HepG2 (cell line): Measurements from ENCODE around the gene PNN. TPM values are rescaled to one million over a fixed set of nuclear protein-coding genes. Genes with fewer than 3 reads are reported as not detected.
A peak's percentile ranks its signal among the peaks of the same experiment; 100 is the strongest.

Experiments
- CHD4 ChIP-seq: fragments of 200-600 bp; sonication (generic); IDR thresholded peaks from 2 replicates; pipeline ENCODE4 v1.7.0; 2017; ENCODE audit warnings: mild to moderate bottlenecking, low read length, borderline replicate concordance
- FOXA3 ChIP-seq: IDR thresholded peaks from 2 replicates; pipeline ENCODE4 v1.6.1; 2016; ENCODE audit warnings: missing genetic modification reagents, missing compliant biosample characterization
- HDAC6 ChIP-seq: fragments of 200-600 bp; sonication (generic); IDR thresholded peaks from 2 replicates; pipeline ENCODE4 v1.7.0; 2017; ENCODE audit warnings: mild to moderate bottlenecking, antibody characterized with exemption, low read length, low read depth
- IRF2 ChIP-seq: IDR thresholded peaks from 2 replicates; pipeline ENCODE4 v1.6.1; 2018; ENCODE audit warnings: missing genetic modification reagents, missing compliant biosample characterization
- JUND ChIP-seq: sonication (generic); formaldehyde crosslinking; IDR thresholded peaks from 2 replicates; pipeline ENCODE4 v1.8.0; 2022; ENCODE audit warnings: mild to moderate bottlenecking, missing genetic modification reagents
- NBN ChIP-seq: fragments of 450-650 bp; conservative IDR thresholded peaks from 2 replicates; pipeline ENCODE4 v1.6.1; 2017
- SALL1 ChIP-seq: sonication (generic); formaldehyde crosslinking; IDR thresholded peaks from 2 replicates; pipeline ENCODE4 v1.8.0; 2022; ENCODE audit warnings: mild to moderate bottlenecking, missing genetic modification reagents
- SAP130 ChIP-seq: IDR thresholded peaks from 2 replicates; pipeline ENCODE4 v1.6.1; 2016; ENCODE audit warnings: low read depth
- SIX1 ChIP-seq: sonication (generic); formaldehyde crosslinking; IDR thresholded peaks from 2 replicates; pipeline ENCODE4 v1.4.0; 2020; ENCODE audit warnings: missing genetic modification reagents, borderline replicate concordance
- SSRP1 ChIP-seq: IDR thresholded peaks from 2 replicates; pipeline ENCODE4 v1.6.1; 2016; ENCODE audit warnings: control low read depth
- STAG1 ChIP-seq: sonication (generic); formaldehyde crosslinking; IDR thresholded peaks from 2 replicates; pipeline ENCODE4 v1.4.0; 2020; ENCODE audit warnings: missing genetic modification reagents
- U2AF2 ChIP-seq: fragments of 200-400 bp; formaldehyde crosslinking; IDR thresholded peaks from 2 replicates; pipeline ENCODE4 v1.6.1; 2017; ENCODE audit warnings: low read depth, mild to moderate bottlenecking, low read length
- XRCC5 ChIP-seq: fragments of 200-400 bp; formaldehyde crosslinking; optimal IDR thresholded peaks from 2 replicates; pipeline ENCODE3; 2017; ENCODE audit warnings: mild to moderate bottlenecking, low read length
- YEATS2 ChIP-seq: sonication (generic); formaldehyde crosslinking; IDR thresholded peaks from 2 replicates; pipeline ENCODE4 v1.4.0; 2020; ENCODE audit warnings: missing genetic modification reagents, borderline replicate concordance
- ZBTB33 ChIP-seq: sonication (generic); formaldehyde crosslinking; IDR thresholded peaks from 2 replicates; pipeline ENCODE4 v1.4.0; 2020; ENCODE audit warnings: missing genetic modification reagents
- ZNF576 ChIP-seq: sonication (generic); formaldehyde crosslinking; IDR thresholded peaks from 2 replicates; pipeline ENCODE4 v1.4.0; 2020; ENCODE audit warnings: mild to moderate bottlenecking, missing genetic modification reagents
- ZNF605 ChIP-seq: sonication (generic); formaldehyde crosslinking; IDR thresholded peaks from 2 replicates; pipeline ENCODE4 v1.8.0; 2022; ENCODE audit warnings: mild to moderate bottlenecking, missing genetic modification reagents
- ZNF878 ChIP-seq: sonication (generic); formaldehyde crosslinking; IDR thresholded peaks from 2 replicates; pipeline ENCODE4 v1.8.1; 2023; ENCODE audit warnings: mild to moderate bottlenecking, missing genetic modification reagents, moderate library complexity
- polyA plus RNA-seq, 8 experiments: library from polyadenylated mRNA; depleted of rRNA in 3 of 8; stranded (reverse) in 7 of 8; unstranded in 1 of 8; fragments of >200 nt; fragmentation: Illumina TruSeq in 4 of 8; extraction: Trizol in 4 of 8; gene quantifications; 2 replicates each; pipeline versions ENCODE4 v1.2.1 to v1.2.3, GENCODE V29; 2011 to 2016; ENCODE audit warnings: low read depth in 4 of 8, missing spikeins in 1 of 8, mixed read lengths in 1 of 8; ENCODE audit not compliant: insufficient read depth in 1 of 8
- total RNA-seq, 5 experiments: library from RNA; depleted of rRNA; stranded (reverse); fragments of >200 nt; fragmentation: Illumina TruSeq; extraction: Trizol; gene quantifications; 2 replicates each; pipeline ENCODE4 v1.2.3, GENCODE V29; 2016; ENCODE audit warnings: low read depth in 1 of 5
- TF ChIP-seq, protein P1 (sequence below): sonication (generic); formaldehyde crosslinking; IDR thresholded peaks from 2 replicates; pipeline ENCODE4 v1.4.0; 2020; ENCODE audit warnings: mild to moderate bottlenecking, missing genetic modification reagents, borderline replicate concordance
- TF ChIP-seq, protein P2 (sequence below): sonication (generic); formaldehyde crosslinking; IDR thresholded peaks from 2 replicates; pipeline ENCODE4 v1.4.0; 2020; ENCODE audit warnings: mild to moderate bottlenecking, missing genetic modification reagents

PNN gene
- total and polyA plus RNA-seq, 2 of the 13 experiments (the other 11 are each of a cell fraction or from before 2014, with no cell fraction given), result 58.0 to 214 TPM

GRCh38 chr14:39145266-39145966 is 29.6 kb upstream of the PNN start (continued):
- TF ChIP-seq, protein P1, sequence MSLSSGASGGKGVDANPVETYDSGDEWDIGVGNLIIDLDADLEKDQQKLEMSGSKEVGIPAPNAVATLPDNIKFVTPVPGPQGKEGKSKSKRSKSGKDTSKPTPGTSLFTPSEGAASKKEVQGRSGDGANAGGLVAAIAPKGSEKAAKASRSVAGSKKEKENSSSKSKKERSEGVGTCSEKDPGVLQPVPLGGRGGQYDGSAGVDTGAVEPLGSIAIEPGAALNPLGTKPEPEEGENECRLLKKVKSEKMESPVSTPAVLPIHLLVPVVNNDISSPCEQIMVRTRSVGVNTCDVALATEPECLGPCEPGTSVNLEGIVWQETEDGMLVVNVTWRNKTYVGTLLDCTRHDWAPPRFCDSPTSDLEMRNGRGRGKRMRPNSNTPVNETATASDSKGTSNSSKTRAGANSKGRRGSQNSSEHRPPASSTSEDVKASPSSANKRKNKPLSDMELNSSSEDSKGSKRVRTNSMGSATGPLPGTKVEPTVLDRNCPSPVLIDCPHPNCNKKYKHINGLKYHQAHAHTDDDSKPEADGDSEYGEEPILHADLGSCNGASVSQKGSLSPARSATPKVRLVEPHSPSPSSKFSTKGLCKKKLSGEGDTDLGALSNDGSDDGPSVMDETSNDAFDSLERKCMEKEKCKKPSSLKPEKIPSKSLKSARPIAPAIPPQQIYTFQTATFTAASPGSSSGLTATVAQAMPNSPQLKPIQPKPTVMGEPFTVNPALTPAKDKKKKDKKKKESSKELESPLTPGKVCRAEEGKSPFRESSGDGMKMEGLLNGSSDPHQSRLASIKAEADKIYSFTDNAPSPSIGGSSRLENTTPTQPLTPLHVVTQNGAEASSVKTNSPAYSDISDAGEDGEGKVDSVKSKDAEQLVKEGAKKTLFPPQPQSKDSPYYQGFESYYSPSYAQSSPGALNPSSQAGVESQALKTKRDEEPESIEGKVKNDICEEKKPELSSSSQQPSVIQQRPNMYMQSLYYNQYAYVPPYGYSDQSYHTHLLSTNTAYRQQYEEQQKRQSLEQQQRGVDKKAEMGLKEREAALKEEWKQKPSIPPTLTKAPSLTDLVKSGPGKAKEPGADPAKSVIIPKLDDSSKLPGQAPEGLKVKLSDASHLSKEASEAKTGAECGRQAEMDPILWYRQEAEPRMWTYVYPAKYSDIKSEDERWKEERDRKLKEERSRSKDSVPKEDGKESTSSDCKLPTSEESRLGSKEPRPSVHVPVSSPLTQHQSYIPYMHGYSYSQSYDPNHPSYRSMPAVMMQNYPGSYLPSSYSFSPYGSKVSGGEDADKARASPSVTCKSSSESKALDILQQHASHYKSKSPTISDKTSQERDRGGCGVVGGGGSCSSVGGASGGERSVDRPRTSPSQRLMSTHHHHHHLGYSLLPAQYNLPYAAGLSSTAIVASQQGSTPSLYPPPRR (CRISPR knock-in tag), result peak; percentile 57; the same call in 1 of the 2 replicates
- TF ChIP-seq, protein P2, sequence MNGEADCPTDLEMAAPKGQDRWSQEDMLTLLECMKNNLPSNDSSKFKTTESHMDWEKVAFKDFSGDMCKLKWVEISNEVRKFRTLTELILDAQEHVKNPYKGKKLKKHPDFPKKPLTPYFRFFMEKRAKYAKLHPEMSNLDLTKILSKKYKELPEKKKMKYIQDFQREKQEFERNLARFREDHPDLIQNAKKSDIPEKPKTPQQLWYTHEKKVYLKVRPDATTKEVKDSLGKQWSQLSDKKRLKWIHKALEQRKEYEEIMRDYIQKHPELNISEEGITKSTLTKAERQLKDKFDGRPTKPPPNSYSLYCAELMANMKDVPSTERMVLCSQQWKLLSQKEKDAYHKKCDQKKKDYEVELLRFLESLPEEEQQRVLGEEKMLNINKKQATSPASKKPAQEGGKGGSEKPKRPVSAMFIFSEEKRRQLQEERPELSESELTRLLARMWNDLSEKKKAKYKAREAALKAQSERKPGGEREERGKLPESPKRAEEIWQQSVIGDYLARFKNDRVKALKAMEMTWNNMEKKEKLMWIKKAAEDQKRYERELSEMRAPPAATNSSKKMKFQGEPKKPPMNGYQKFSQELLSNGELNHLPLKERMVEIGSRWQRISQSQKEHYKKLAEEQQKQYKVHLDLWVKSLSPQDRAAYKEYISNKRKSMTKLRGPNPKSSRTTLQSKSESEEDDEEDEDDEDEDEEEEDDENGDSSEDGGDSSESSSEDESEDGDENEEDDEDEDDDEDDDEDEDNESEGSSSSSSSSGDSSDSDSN (CRISPR knock-in tag), result 0 out of 2 replicates have a peak, but pooled peaks have one; percentile 7
- TF ChIP-seq HDAC6, result no peak
- TF ChIP-seq ZNF878 (CRISPR knock-in tag), result 0 out of 2 replicates have a peak, but pooled peaks have one; percentile 29
- peak; percentile 20; the same call in 1 of the 2 replicates for TF ChIP-seq STAG1 (CRISPR knock-in tag)
- TF ChIP-seq YEATS2 (CRISPR knock-in tag), result peak; percentile 54; the same call in 1 of the 2 replicates
- no peak for TF ChIP-seq NBN
- TF ChIP-seq JUND, result no peak
- TF ChIP-seq ZNF605 (CRISPR knock-in tag), result peak; percentile 86
- TF ChIP-seq XRCC5, result peak; percentile 17
- no peak for TF ChIP-seq ZBTB33 (CRISPR knock-in tag)
- no peak for TF ChIP-seq SSRP1 (CRISPR knock-in tag)
- peak; percentile 74 for TF ChIP-seq SALL1 (CRISPR knock-in tag)
- TF ChIP-seq FOXA3 (CRISPR knock-in tag), result peak; percentile 92
- no peak for TF ChIP-seq U2AF2
- TF ChIP-seq SIX1 (CRISPR knock-in tag), result peak; percentile 53; the same call in 1 of the 2 replicates
- peak; percentile 72 for TF ChIP-seq SAP130 (CRISPR knock-in tag)
- TF ChIP-seq CHD4, result peak; percentile 64; the same call in 1 of the 2 replicates
- TF ChIP-seq ZNF576 (CRISPR knock-in tag), result 0 out of 2 replicates have a peak, but pooled peaks have one; percentile 53
- 0 out of 2 replicates have a peak, but pooled peaks have one; percentile 62 for TF ChIP-seq IRF2
